K562 (cell line): ENCODE measurements around the gene CIAO3. TPM values are rescaled to one million over a fixed set of nuclear protein-coding genes. Genes with fewer than 3 reads are reported as not detected.

ENCODE experiments used
- ATAC-seq: fragments of 200-7000 bp; cut with Tn5 transposase; 3 replicates; pipeline ENCODE4 v1.9.1; 2020; ENCODE audit warnings: moderate library complexity
- BruUV-seq: library from RNA; stranded (reverse); fragments of 400-500 nt; replicated peaks from 2 replicates; lab custom pipeline; 2021; lab: Mats Ljungman, UMichigan
- CTCF ChIA-PET: fragments of 300-600 bp; formaldehyde crosslinking; extraction: SDS; loops from one replicate; lab custom pipeline; 2021; ENCODE audit warnings: low intra/inter-chr PET ratio; lab: Yijun Ruan, JAX
- POLR2A ChIA-PET: fragments of 300-600, 350-650 bp; sonication (Branson Sonifier 250); formaldehyde crosslinking; extraction: SDS; loops from one replicate; lab custom pipeline; 2021; ENCODE audit warnings: antibody characterized with exemption, inconsistent platforms; lab: Yijun Ruan, JAX
- DNase-seq, 4 experiments: peaks; one replicate each; pipeline versions ENCODE4 v3.0.0 to v3.0.0-alpha.2; 2011 to 2018; ENCODE audit warnings: low spot score in 3 of 4, mixed read lengths in 3 of 4; ENCODE audit errors: extremely low read depth in 1 of 4
- FAIRE-seq: peaks from 2 replicates; lab custom pipeline; 2011; peaks lifted over from hg19 to GRCh38; lab: Jason Lieb, UNC
- H2AFZ ChIP-seq: 2 replicates; pipeline ENCODE4 v1.6.0; 2011; ENCODE audit warnings: low read depth, low read length, control low read depth, inconsistent platforms
- H3K27ac ChIP-seq: fragments of 200-600 bp; 3 replicates; pipeline ENCODE4 v1.8.0; 2011; ENCODE audit warnings: low read depth, mild to moderate bottlenecking, control low read depth, inconsistent platforms, low read length, moderate library complexity, mixed read lengths; ENCODE audit errors: extremely low read depth
- H3K27me3 ChIP-seq, 2 experiments: fragments of 300-600 bp in 1 of 2; 2 replicates in 1 of 2; 3 replicates in 1 of 2; pipeline versions ENCODE4 v1.6.0 to v1.8.0; 2011; ENCODE audit warnings: inconsistent platforms in 2 of 2, low read length in 2 of 2, mild to moderate bottlenecking in 1 of 2, mixed read lengths in 1 of 2, moderate library complexity in 1 of 2; ENCODE audit not compliant: control insufficient read depth in 2 of 2, insufficient read depth in 2 of 2
- H3K36me3 ChIP-seq: fragments of 300-600 bp; 3 replicates; pipeline ENCODE4 v1.8.0; 2011; ENCODE audit warnings: mild to moderate bottlenecking, low read length, inconsistent platforms; ENCODE audit not compliant: control insufficient read depth, insufficient read depth
- H3K4me1 ChIP-seq, 2 experiments: fragments of 200-600 bp in 1 of 2; replicated peaks in 1 of 2; 2 replicates in 1 of 2; 3 replicates in 1 of 2; pipeline versions ENCODE4 v1.5.1 to v1.8.0; 2011; ENCODE audit warnings: inconsistent platforms in 2 of 2, low read length in 2 of 2, mild to moderate bottlenecking in 1 of 2, mixed read lengths in 1 of 2, moderate library complexity in 1 of 2; ENCODE audit not compliant: control insufficient read depth in 2 of 2, insufficient read depth in 2 of 2
- H3K4me2 ChIP-seq: 2 replicates; pipeline ENCODE4 v1.6.1; 2011; ENCODE audit warnings: low read length, control low read depth, inconsistent platforms, mixed read lengths; ENCODE audit not compliant: insufficient read depth
- H3K4me3 ChIP-seq: fragments of 200-600 bp; sonication (generic), shearing (Covaris generic); 2 replicates; pipeline ENCODE4 v1.5.1; 2016; ENCODE audit warnings: control low read depth, inconsistent platforms
- H3K79me2 ChIP-seq: fragments of 200-600 bp; 3 replicates; pipeline ENCODE4 v1.8.0; 2011; ENCODE audit warnings: low read length, inconsistent platforms; ENCODE audit not compliant: control insufficient read depth, insufficient read depth
- H3K9ac ChIP-seq, 2 experiments: 2 replicates each; pipeline versions ENCODE4 v1.6.0 to v1.6.1; 2011; ENCODE audit warnings: low read depth in 2 of 2, low read length in 2 of 2, control low read depth in 1 of 2, inconsistent platforms in 1 of 2, mild to moderate bottlenecking in 1 of 2, mixed read lengths in 1 of 2; ENCODE audit not compliant: insufficient read depth in 1 of 2
- H3K9me1 ChIP-seq: one replicate; pipeline ENCODE4 v1.6.0; 2011; ENCODE audit warnings: inconsistent platforms, mild to moderate bottlenecking, low read length, moderate library complexity; ENCODE audit not compliant: control insufficient read depth, insufficient read depth
- H3K9me3 ChIP-seq: replicated peaks from 2 replicates; pipeline ENCODE4 v1.5.1; 2011; ENCODE audit warnings: low read depth, low read length, inconsistent platforms; ENCODE audit not compliant: control insufficient read depth, insufficient read depth
- H4K20me1 ChIP-seq: replicated peaks from 2 replicates; pipeline ENCODE4 v1.6.1; 2011; ENCODE audit warnings: low read length, inconsistent platforms, mixed read lengths; ENCODE audit not compliant: control insufficient read depth, insufficient read depth
- BMI1 ChIP-seq: fragments of 150-350 bp; IDR thresholded peaks from 2 replicates; pipeline ENCODE4 v1.6.1; 2014; ENCODE audit warnings: low read length
- HDGF ChIP-seq: fragments of 450-650 bp; IDR thresholded peaks from 2 replicates; pipeline ENCODE4 v1.6.1; 2016
- IFI16 ChIP-seq: fragments of 250-450 bp; sonication (Bioruptor Pico); IDR thresholded peaks from 2 replicates; pipeline ENCODE4 v2.1.2; 2022; ENCODE audit warnings: mild to moderate bottlenecking, inconsistent platforms
- KLF10 ChIP-seq: fragments of 250-450 bp; sonication (Bioruptor Pico); IDR thresholded peaks from 2 replicates; pipeline ENCODE4 v1.6.1; 2021; ENCODE audit warnings: matching md5 sums
- MAFF ChIP-seq: IDR thresholded peaks from 2 replicates; pipeline ENCODE4 v1.6.1; 2012; ENCODE audit warnings: low read length, improper control_type of control experiment
- NR2C1 ChIP-seq, 2 experiments: fragments of 450-650 bp; IDR thresholded peaks; 2 replicates each; pipeline ENCODE4 v1.6.1; 2017; ENCODE audit warnings: mild to moderate bottlenecking in 2 of 2, antibody characterized with exemption in 1 of 2, inconsistent platforms in 1 of 2, missing compliant biosample characterization in 1 of 2, missing genetic modification characterization in 1 of 2
- PRMT5 ChIP-seq: sonication (generic); formaldehyde crosslinking; IDR thresholded peaks from 2 replicates; pipeline ENCODE4 v1.5.0; 2020; ENCODE audit warnings: missing genetic modification reagents
- RBFOX2 ChIP-seq: fragments of 200-400 bp; formaldehyde crosslinking; IDR thresholded peaks from 2 replicates; pipeline ENCODE4 v1.6.1; 2017; ENCODE audit warnings: low read depth, mild to moderate bottlenecking, low read length, moderate library complexity
- SMAD4 ChIP-seq: fragments of 250-450 bp; sonication (Bioruptor Pico); conservative IDR thresholded peaks from 2 replicates; pipeline ENCODE4 v1.8.0; 2021; ENCODE audit warnings: inconsistent platforms, mild to moderate bottlenecking, moderate library complexity
- SRSF1 ChIP-seq: fragments of 200-400 bp; formaldehyde crosslinking; IDR thresholded peaks from 2 replicates; pipeline ENCODE4 v1.6.1; 2017; ENCODE audit warnings: mild to moderate bottlenecking, low read depth, low read length, moderate library complexity
- TCF7 ChIP-seq: sonication (generic); IDR thresholded peaks from 2 replicates; pipeline ENCODE4 v1.6.1; 2016; ENCODE audit warnings: antibody characterized with exemption, borderline replicate concordance
- ZBTB8A ChIP-seq: fragments of 450-650 bp; IDR thresholded peaks from 2 replicates; pipeline ENCODE4 v1.6.1; 2018; ENCODE audit warnings: mild to moderate bottlenecking, moderate library complexity; ENCODE audit not compliant: partially characterized antibody
- ZNF561 ChIP-seq: fragments of 450-650 bp; formaldehyde crosslinking; conservative IDR thresholded peaks from 2 replicates; pipeline ENCODE4 v1.4.0; 2020; ENCODE audit warnings: mild to moderate bottlenecking, moderate library complexity
- WGBS: fragments of 100-300 bp; shearing (Covaris generic); methylation state at CpG from one replicate; pipeline ENCODE4 v1.1.6; 2016; ENCODE audit warnings: low coverage, mixed read lengths; ENCODE audit not compliant: insufficient coverage; ENCODE audit errors: missing lambda C conversion rate; 5-methylcytosine and 5-hydroxymethylcytosine counted together
- in situ Hi-C: fragments of 300-500 bp; cut with MboI; formaldehyde crosslinking; loops from 4 replicates; pipeline ENCODE4 v1.15.0; 2018; ENCODE audit warnings: inconsistent platforms, mixed read lengths
- intact Hi-C: fragments of 100-400 bp; cut with micrococcal nuclease; formaldehyde crosslinking; loops from 2 replicates; pipeline ENCODE4 v1.14.2; 2022
- polyA plus RNA-seq, 8 experiments: library from polyadenylated mRNA; depleted of rRNA in 4 of 8; stranded (reverse) in 5 of 8; unstranded in 3 of 8; fragments of >200 nt; fragmentation: Nextera tagmentation in 2 of 8; fragmentation: Illumina TruSeq in 1 of 8; extraction: Ambion mirVana in 2 of 8; extraction: Trizol in 1 of 8; gene quantifications; 2 replicates each; pipeline versions ENCODE4 v1.2.1 to v1.2.3, GENCODE V29; 2011 to 2014; ENCODE audit warnings: inconsistent platforms in 1 of 8, missing spikeins in 1 of 8
- total RNA-seq, 7 experiments: library from RNA; depleted of rRNA in 6 of 7; stranded (reverse); fragments of >200 nt in 6 of 7; fragmentation: Illumina TruSeq in 2 of 7; extraction: Trizol in 2 of 7; gene quantifications; 2 replicates each; pipeline versions ENCODE4 v1.2.1 to v1.2.3, GENCODE V29; 2011 to 2021; ENCODE audit warnings: low replicate concordance in 1 of 7
- TF ChIP-seq, protein P1 (sequence below): sonication (generic); formaldehyde crosslinking; IDR thresholded peaks from 2 replicates; pipeline ENCODE4 v1.8.0; 2022; ENCODE audit warnings: mild to moderate bottlenecking, missing genetic modification reagents, borderline replicate concordance
- TF ChIP-seq, protein P2 (sequence below): fragments of 250-450 bp; sonication (Bioruptor Pico); IDR thresholded peaks from 2 replicates; pipeline ENCODE4 v1.5.1; 2021; ENCODE audit warnings: mild to moderate bottlenecking
- TF ChIP-seq, protein P3 (sequence below): conservative IDR thresholded peaks from 2 replicates; pipeline ENCODE4 v1.6.1; 2011; ENCODE audit warnings: low read depth, mild to moderate bottlenecking, low read length; ENCODE audit not compliant: control insufficient read depth

Gene CIAO3
- total and polyA plus RNA-seq, 9 of the 15 experiments (the other 6 are each of a cell fraction or from before 2014, with no cell fraction given): 2.2 to 35.6 (median 18.7) TPM

- Histone ChIP-seq H3K9ac (no peak overlapping the region), H2AFZ (no peak overlapping the region), H3K27ac (no peak overlapping the region), H3K36me3 (no peaks in the 10 kb centered on the region), H3K4me3 (no peak overlapping the region), H3K27me3 (peaks cover 0 to 11% of the 10 kb centered on the region in 2 experiments; a peak in 2 of 5 replicates), H4K20me1 (0 out of 2 replicates have a peak, but pooled peaks cover 4% of the 10 kb centered on the region), H3K9me1 (peaks cover 2% of the 10 kb centered on the region), H3K79me2 (no peaks in the 10 kb centered on the region), H3K9me3 (no peaks in the 10 kb centered on the region), H3K4me1 (peaks cover 0 to 68% of the 10 kb centered on the region in 2 experiments; a peak in 3 of 5 replicates), H3K4me2 (no peak overlapping the region)
- TF ChIP-seq, protein P1, sequence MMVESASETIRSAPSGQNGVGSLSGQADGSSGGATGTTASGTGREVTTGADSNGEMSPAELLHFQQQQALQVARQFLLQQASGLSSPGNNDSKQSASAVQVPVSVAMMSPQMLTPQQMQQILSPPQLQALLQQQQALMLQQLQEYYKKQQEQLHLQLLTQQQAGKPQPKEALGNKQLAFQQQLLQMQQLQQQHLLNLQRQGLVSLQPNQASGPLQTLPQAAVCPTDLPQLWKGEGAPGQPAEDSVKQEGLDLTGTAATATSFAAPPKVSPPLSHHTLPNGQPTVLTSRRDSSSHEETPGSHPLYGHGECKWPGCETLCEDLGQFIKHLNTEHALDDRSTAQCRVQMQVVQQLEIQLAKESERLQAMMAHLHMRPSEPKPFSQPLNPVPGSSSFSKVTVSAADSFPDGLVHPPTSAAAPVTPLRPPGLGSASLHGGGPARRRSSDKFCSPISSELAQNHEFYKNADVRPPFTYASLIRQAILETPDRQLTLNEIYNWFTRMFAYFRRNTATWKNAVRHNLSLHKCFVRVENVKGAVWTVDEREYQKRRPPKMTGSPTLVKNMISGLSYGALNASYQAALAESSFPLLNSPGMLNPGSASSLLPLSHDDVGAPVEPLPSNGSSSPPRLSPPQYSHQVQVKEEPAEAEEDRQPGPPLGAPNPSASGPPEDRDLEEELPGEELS (CRISPR knock-in tag): no peak
- TF ChIP-seq KLF10: no peak
- no peak for TF ChIP-seq SMAD4
- no peak for TF ChIP-seq HDGF
- TF ChIP-seq, protein P2, sequence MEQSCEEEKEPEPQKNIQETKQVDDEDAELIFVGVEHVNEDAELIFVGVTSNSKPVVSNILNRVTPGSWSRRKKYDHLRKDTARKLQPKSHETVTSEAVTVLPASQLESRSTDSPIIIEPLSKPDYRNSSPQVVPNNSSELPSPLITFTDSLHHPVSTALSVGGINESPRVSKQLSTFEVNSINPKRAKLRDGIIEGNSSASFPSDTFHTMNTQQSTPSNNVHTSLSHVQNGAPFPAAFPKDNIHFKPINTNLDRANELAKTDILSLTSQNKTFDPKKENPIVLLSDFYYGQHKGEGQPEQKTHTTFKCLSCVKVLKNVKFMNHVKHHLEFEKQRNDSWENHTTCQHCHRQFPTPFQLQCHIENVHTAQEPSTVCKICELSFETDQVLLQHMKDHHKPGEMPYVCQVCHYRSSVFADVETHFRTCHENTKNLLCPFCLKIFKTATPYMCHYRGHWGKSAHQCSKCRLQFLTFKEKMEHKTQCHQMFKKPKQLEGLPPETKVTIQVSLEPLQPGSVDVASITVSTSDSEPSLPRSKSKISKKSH (CRISPR knock-in tag): no peak
- TF ChIP-seq ZNF561: no peak
- no peak for TF ChIP-seq MAFF
- no peak for TF ChIP-seq BMI1
- TF ChIP-seq RBFOX2: no peak
- no peak for TF ChIP-seq ZBTB8A
- TF ChIP-seq, protein P3, sequence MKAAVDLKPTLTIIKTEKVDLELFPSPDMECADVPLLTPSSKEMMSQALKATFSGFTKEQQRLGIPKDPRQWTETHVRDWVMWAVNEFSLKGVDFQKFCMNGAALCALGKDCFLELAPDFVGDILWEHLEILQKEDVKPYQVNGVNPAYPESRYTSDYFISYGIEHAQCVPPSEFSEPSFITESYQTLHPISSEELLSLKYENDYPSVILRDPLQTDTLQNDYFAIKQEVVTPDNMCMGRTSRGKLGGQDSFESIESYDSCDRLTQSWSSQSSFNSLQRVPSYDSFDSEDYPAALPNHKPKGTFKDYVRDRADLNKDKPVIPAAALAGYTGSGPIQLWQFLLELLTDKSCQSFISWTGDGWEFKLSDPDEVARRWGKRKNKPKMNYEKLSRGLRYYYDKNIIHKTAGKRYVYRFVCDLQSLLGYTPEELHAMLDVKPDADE: no peak
- TF ChIP-seq NR2C1 (IDR thresholded peaks at IDR 0.05): no peak
- no peak for TF ChIP-seq NR2C1 (tag; IDR thresholded peaks at IDR 0.05)
- no peak for TF ChIP-seq SRSF1
- no peak for TF ChIP-seq PRMT5 (CRISPR knock-in tag)
- no peak for TF ChIP-seq IFI16 (CRISPR knock-in tag)
- no peak for TF ChIP-seq TCF7
- in situ Hi-C loops: no loop called here
- CTCF ChIA-PET: no interaction called here
- ATAC-seq: no peak
- POLR2A ChIA-PET: interaction anchor here (0.7 to 1.1 kb wide), 2 partner anchors 9 to 247 kb away, joined by 3 read pairs; no protein-coding TSS in a partner anchor
- DNase-seq: no peak
- no TSS peak for BruUV-seq
- 64% methylated on average over 9 of the region's 9 CpGs for WGBS
- no peak for FAIRE-seq
- intact Hi-C loops: no loop called here
Observed at GRCh38 chr16:776824-777223, 36.0 kb upstream of the CIAO3 start.
